SK-N-MC (cell line): Measurements from ENCODE around the gene TBCC.

Experiments used
- DNase-seq: peaks from one replicate; pipeline ENCODE4 v3.0.0-alpha.2; 2011; ENCODE audit warnings: low read depth, low spot score
- H3K27ac ChIP-seq: fragments of 200-600 bp; sonication (generic); 2 replicates; pipeline ENCODE4 v1.5.1; 2016; ENCODE audit warnings: mixed run types
- H3K36me3 ChIP-seq: fragments of 200-600 bp; sonication (generic); 2 replicates; pipeline ENCODE4 v1.6.1; 2017; ENCODE audit warnings: antibody characterized with exemption, low read length, mixed read lengths; ENCODE audit not compliant: insufficient read depth
- H3K4me3 ChIP-seq: fragments of 200-600 bp; sonication (generic); 2 replicates; pipeline ENCODE4 v1.5.1; 2016
- H3K9ac ChIP-seq: fragments of 200-600 bp; sonication (generic); 2 replicates; pipeline ENCODE4 v1.8.0; 2017; ENCODE audit warnings: mixed run types, mixed read lengths; ENCODE audit not compliant: insufficient read length
- H3K9me3 ChIP-seq: fragments of 200-600 bp; sonication (generic); 2 replicates; pipeline ENCODE4 v1.6.1; 2017; ENCODE audit warnings: low read depth, mild to moderate bottlenecking, antibody characterized with exemption, low read length, moderate library complexity, mixed read lengths
- EZH2 ChIP-seq: fragments of 200-600 bp; sonication (generic); IDR thresholded peaks from one replicate; pipeline ENCODE4 v1.6.1; 2017; ENCODE audit warnings: antibody characterized with exemption
- FOXP2 ChIP-seq: optimal IDR thresholded peaks from 2 replicates; pipeline ENCODE3; 2011; ENCODE audit warnings: mild to moderate bottlenecking, moderate library complexity; ENCODE audit not compliant: insufficient read depth; ENCODE audit errors: extremely low read length, control extremely low read depth
- POLR2AphosphoS5 ChIP-seq: IDR thresholded peaks from 2 replicates; pipeline ENCODE4 v1.6.1; 2012; ENCODE audit warnings: mild to moderate bottlenecking, low read depth, low read length, borderline replicate concordance

Gene TBCC

DNA sequence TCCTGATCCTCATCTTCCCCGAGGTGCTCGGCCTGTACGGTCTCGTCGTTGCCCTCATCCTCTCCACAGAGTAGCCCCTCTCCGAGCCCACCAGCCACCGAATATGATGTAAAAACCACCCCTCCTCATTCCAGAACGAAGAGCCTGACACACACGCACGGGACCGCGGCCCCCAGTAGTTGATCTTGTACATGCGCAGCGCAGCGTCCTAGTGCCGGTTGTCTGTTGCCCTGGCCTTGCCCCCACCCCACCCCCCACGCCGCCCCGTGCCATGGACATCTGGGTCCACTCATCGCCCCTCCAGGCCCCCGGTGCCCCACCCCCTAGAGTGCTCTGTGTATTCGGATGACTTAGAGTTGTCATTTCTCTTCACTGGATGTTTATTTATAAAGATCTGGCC lies 18.3 kb downstream of the TBCC start:
- H3K36me3 ChIP-seq = no peaks in the 10 kb centered on the region
- no peak overlapping the region for H3K9ac ChIP-seq
- DNase-seq = no peak
- H3K4me3 ChIP-seq = no peak overlapping the region
- no peak overlapping the region for H3K27ac ChIP-seq
- TF ChIP-seq POLR2AphosphoS5 (no peak), EZH2 (no peak), FOXP2 (no peak)
- no peaks in the 10 kb centered on the region for H3K9me3 ChIP-seq

GRCh38 chr6:42727087-42727611 lies 18.8 kb downstream of the TBCC start:
- H3K9me3 ChIP-seq = no peaks in the 10 kb centered on the region
- TF ChIP-seq POLR2AphosphoS5 (no peak), FOXP2 (no peak), EZH2 (no peak)
- 0 out of 2 replicates have a peak overlapping the region, but pooled peaks have one; percentile 29 for H3K27ac ChIP-seq
- no peak overlapping the region for H3K4me3 ChIP-seq
- no peak overlapping the region for H3K9ac ChIP-seq
- H3K36me3 ChIP-seq = no peaks in the 10 kb centered on the region
- DNase-seq = no peak

GRCh38 chr6:42726485-42727086 lies 19.3 kb downstream of the TBCC start:
- Histone ChIP-seq H3K9me3 (no peaks in the 10 kb centered on the region), H3K4me3 (peak overlapping the region; percentile 56), H3K27ac (peak overlapping the region; percentile 86), H3K36me3 (no peaks in the 10 kb centered on the region), H3K9ac (peak overlapping the region; percentile 53)
- DNase-seq = no peak
- TF ChIP-seq FOXP2 (no peak), EZH2 (no peak)

DNA sequence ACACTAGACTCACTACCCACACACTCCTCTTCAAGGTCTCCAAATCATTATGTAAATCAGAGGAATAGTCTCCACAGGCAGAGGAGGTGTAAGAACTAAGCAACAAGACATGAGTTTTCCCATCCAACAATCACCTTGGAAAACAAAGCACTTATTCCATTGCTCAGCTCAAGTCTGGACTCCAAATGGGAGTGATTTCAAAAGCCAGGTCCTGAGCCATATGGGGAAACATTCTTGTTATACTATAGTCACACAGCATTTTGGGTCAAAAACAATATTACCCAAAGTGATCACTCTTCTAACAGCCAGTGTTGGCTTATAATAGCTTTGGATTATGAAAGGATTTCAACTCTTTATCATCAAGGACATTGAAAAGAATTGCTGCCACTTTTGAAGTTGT lies 19.9 kb downstream of the TBCC start:
- peak overlapping the region; percentile 86 for H3K27ac ChIP-seq
- no peak for DNase-seq
- H3K4me3 ChIP-seq = peak overlapping the region; percentile 56
- H3K9me3 ChIP-seq = no peaks in the 10 kb centered on the region
- peak overlapping the region; percentile 53 for H3K9ac ChIP-seq
- TF ChIP-seq POLR2AphosphoS5 = no peak
- TF ChIP-seq EZH2 = no peak
- no peak for TF ChIP-seq FOXP2
- no peaks in the 10 kb centered on the region for H3K36me3 ChIP-seq

DNA sequence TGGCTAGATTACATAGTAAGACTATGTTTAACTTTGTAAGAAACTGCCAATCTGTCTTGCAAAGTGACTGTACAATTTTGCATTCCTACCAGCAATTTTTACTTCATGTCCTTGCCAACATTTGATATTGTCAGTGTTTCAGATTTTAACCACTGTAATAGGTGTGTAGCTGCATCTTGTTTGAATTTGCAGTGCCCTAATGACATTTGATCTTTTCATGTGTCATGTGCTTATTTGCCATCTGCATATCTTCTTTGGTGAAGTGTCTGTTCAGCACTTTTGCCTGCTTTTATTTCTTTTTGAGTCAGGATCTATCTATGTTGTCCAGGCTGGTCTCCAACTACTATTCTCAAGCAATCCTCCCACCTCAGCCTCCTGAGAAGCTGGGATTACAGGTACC lies 21.1 kb downstream of the TBCC start:
- H3K36me3 ChIP-seq = no peaks in the 10 kb centered on the region
- no peak overlapping the region for H3K27ac ChIP-seq
- no peak for DNase-seq
- no peak overlapping the region for H3K4me3 ChIP-seq
- TF ChIP-seq FOXP2 (no peak), POLR2AphosphoS5 (no peak), EZH2 (no peak)
- H3K9ac ChIP-seq = no peak overlapping the region
- H3K9me3 ChIP-seq = no peaks in the 10 kb centered on the region

DNA sequence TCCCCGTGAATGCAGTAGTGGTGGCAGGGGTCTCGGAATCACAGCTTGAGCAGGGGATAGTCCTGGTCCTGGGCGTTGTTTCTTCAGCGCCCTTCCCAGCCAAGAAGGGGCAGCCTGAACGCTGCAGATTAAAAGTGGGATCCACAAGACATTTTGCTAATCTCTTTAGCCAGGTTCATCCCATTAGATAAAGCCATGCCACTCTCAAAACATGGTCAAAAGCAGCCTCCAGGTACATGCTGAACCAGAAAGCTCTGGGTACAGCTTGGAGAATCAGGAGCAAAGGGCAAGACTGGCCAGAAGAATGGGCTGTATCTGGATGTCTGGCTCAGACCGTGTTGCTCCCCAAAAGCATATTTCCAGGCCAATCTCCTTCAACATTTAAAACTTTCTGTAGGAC lies 23.4 kb downstream of the TBCC start, which contains the start of gene PRPH2:
TSS of gene PRPH2 (minus strand) at position 101 of the 400 bp plus-strand sequence. CDS start 263 bp downstream, outside the sequence.
- TF ChIP-seq EZH2 (no peak), FOXP2 (no peak), POLR2AphosphoS5 (no peak)
- Histone ChIP-seq H3K4me3 (no peak within 1 kb of the TSS), H3K36me3 (no peaks in the 10 kb centered on the region), H3K27ac (no peak within 1 kb of the TSS), H3K9me3 (no peaks in the 10 kb centered on the region), H3K9ac (no peak within 1 kb of the TSS)
- no peak for DNase-seq

GRCh38 chr6:42720739-42721138 lies 25.2 kb downstream of the TBCC start:
- no peak overlapping the region for H3K27ac ChIP-seq
- no peak for DNase-seq
- no peak overlapping the region for H3K4me3 ChIP-seq
- no peaks in the 10 kb centered on the region for H3K9me3 ChIP-seq
- TF ChIP-seq EZH2 (no peak), FOXP2 (no peak), POLR2AphosphoS5 (no peak)
- no peaks in the 10 kb centered on the region for H3K36me3 ChIP-seq
- H3K9ac ChIP-seq = no peak overlapping the region

DNA sequence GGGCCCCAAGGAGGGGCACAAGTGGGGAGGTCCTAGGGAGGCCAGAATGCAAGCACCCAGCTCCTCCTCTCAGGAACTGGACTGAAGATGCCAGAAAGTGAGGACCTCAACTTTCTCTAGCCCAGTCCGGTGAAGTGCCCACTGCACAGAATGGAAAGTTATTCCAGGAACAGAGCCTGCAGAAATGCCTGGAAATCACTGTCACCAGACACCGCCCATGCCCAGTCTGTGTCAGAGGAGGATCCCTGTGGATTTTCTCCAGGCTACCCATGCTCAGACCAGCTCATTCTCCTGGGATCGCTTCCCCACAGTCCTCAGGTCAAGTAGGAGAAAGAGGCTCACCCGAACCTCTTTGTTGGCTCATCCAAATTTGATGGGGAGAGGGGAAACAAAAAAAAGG lies 30.0 kb downstream of the TBCC start:
- H3K36me3 ChIP-seq = no peaks in the 10 kb centered on the region
- H3K4me3 ChIP-seq = no peak overlapping the region
- DNase-seq = no peak
- H3K9me3 ChIP-seq = no peaks in the 10 kb centered on the region
- H3K27ac ChIP-seq = no peak overlapping the region
- H3K9ac ChIP-seq = no peak overlapping the region
- TF ChIP-seq EZH2 (no peak), FOXP2 (no peak), POLR2AphosphoS5 (no peak)
